Ovary (tissue), 3 donors: ENCODE results near the gene TNRC6A.

ENCODE experiments used
- CTCF ChIP-seq, 3 donors: fragments of 450-650 bp in 2 of 3; fragments of 200-600 bp in 1 of 3; IDR thresholded peaks; one replicate each; pipeline versions ENCODE4 v1.5.1 to v1.8.0; 2016 to 2022; ENCODE audit warnings: antibody characterized with exemption in 3 of 3, mild to moderate bottlenecking in 1 of 3
- EP300 ChIP-seq: sonication (generic); formaldehyde crosslinking; IDR thresholded peaks from one replicate; pipeline ENCODE4 v1.6.1; 2017; ENCODE audit warnings: antibody characterized with exemption
- donor health status: DM: no; HTN: no; CAD: no.

- TF ChIP-seq CTCF (IDR thresholded peaks at IDR 0.05) (no peak), EP300 (no peak)
Observed at GRCh38 chr16:24758373-24758772, 28.9 kb downstream of the TNRC6A start.
